Measurements from ENCODE around the gene IREB2. TPM values are rescaled to one million over a fixed set of nuclear protein-coding genes. Genes with fewer than 3 reads are reported as not detected.

IREB2 gene
- polyA plus RNA-seq, 3 donors, result 11.7 to 25.5 (median 16.7) TPM

GRCh38 chr15:78393137-78393536 is 44.9 kb upstream of the IREB2 start:
- Mint-ChIP-seq H3K36me3 (no peaks in the 10 kb centered on the region), H3K27ac (peak overlapping the region in 1 of 7 donors; percentile 29), H3K4me3 (no peak overlapping the region), H3K9me3 (peaks cover 0 to 5% (median 2%) of the 10 kb centered on the region in 7 donors), H3K27me3 (ENCODE audit: low read depth in 3 of 3) (no peaks in the 10 kb centered on the region), H3K4me1 (peaks cover 15% of the 10 kb centered on the region)
- DNase-seq, result no peak
- peaks cover 2 to 3% of the 10 kb centered on the region in 2 donors for H3K4me1 ChIP-seq (ENCODE audit: control insufficient read depth in 1 of 2, insufficient read depth in 2 of 2, low read length in 2 of 2)
- no peak overlapping the region for H2AFZ ChIP-seq (ENCODE audit: insufficient read depth, low read depth, low read length, poor library complexity, severe bottlenecking)
- no peak overlapping the region for H3K4me3 ChIP-seq (replicated peaks in 1 of 3; ENCODE audit: low read depth in 2 of 3, low read length in 3 of 3)
- H3K27ac ChIP-seq (ENCODE audit: low read depth in 1 of 2, low read length in 2 of 2), result no peak overlapping the region
- H3K27me3 ChIP-seq (ENCODE audit: control insufficient read depth in 2 of 2, insufficient read depth in 2 of 2, low read length in 2 of 2), result no peaks in the 10 kb centered on the region
- no peak for TF ChIP-seq CTCF (IDR thresholded peaks at IDR 0.05)
- no peaks in the 10 kb centered on the region for H3K79me2 ChIP-seq (ENCODE audit: insufficient read depth, low read length)
- H3K9me3 ChIP-seq (replicated peaks in 1 of 2; ENCODE audit: control insufficient read depth in 1 of 2, insufficient read depth in 1 of 2, low read length in 2 of 2), result no peaks in the 10 kb centered on the region
- H3K9ac ChIP-seq (ENCODE audit: insufficient read depth, low read length, poor library complexity, severe bottlenecking), result no peak overlapping the region
- no peak overlapping the region for H3K4me2 ChIP-seq (replicated peaks; ENCODE audit: extremely low read depth, low read length, poor library complexity, severe bottlenecking)
- no peaks in the 10 kb centered on the region for H4K20me1 ChIP-seq (ENCODE audit: insufficient read depth, low read length)
- intact Hi-C loops (cut with micrococcal nuclease), result no loop called here
- no peaks in the 10 kb centered on the region for H3K36me3 ChIP-seq (replicated peaks in 1 of 2; ENCODE audit: control insufficient read depth in 1 of 2, insufficient read depth in 2 of 2, low read length in 2 of 2)
- no CpG with 5 or more reads among the region's 1 CpG for WGBS (ENCODE audit: insufficient coverage)

DNA sequence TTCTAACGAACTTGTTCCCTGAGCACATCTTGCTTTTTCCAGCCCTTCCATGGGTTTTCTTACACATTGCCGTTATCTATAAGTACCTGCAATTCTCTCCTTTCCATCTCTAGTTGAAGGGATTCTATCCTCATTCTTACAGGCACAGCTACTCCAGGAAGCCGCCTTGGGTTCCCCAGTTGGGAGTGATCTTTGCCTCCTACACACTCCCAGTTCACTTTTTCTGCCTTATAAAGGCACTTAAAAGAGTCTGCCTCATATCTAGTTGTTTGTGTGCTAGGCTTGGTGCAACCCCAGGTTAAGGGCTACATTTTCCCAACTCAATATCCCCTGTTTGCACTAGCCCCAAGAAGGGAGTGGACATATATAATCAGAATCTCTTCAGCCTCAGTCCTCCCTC is 44.0 kb upstream of the IREB2 start:
- Mint-ChIP-seq H3K27me3 (ENCODE audit: low read depth in 3 of 3) (no peaks in the 10 kb centered on the region), H3K36me3 (no peaks in the 10 kb centered on the region), H3K9me3 (peaks cover 0 to 5% (median 2%) of the 10 kb centered on the region in 7 donors), H3K4me1 (peaks cover 24% of the 10 kb centered on the region), H3K4me3 (no peak overlapping the region), H3K27ac (peak overlapping the region in 1 of 7 donors; percentile 54)
- 100% methylated on average over 1 of the region's 3 CpGs for WGBS (ENCODE audit: insufficient coverage)
- no peak overlapping the region for H3K4me3 ChIP-seq (replicated peaks in 1 of 3; ENCODE audit: low read depth in 2 of 3, low read length in 3 of 3)
- peaks cover 11 to 12% of the 10 kb centered on the region in 2 donors for H3K4me1 ChIP-seq (ENCODE audit: control insufficient read depth in 1 of 2, insufficient read depth in 2 of 2, low read length in 2 of 2)
- H3K79me2 ChIP-seq (ENCODE audit: insufficient read depth, low read length), result no peaks in the 10 kb centered on the region
- no peak overlapping the region for H2AFZ ChIP-seq (ENCODE audit: insufficient read depth, low read depth, low read length, poor library complexity, severe bottlenecking)
- H3K27me3 ChIP-seq (ENCODE audit: control insufficient read depth in 2 of 2, insufficient read depth in 2 of 2, low read length in 2 of 2), result no peaks in the 10 kb centered on the region
- no peak overlapping the region for H3K4me2 ChIP-seq (replicated peaks; ENCODE audit: extremely low read depth, low read length, poor library complexity, severe bottlenecking)
- no peaks in the 10 kb centered on the region for H3K9me3 ChIP-seq (replicated peaks in 1 of 2; ENCODE audit: control insufficient read depth in 1 of 2, insufficient read depth in 1 of 2, low read length in 2 of 2)
- TF ChIP-seq CTCF (IDR thresholded peaks at IDR 0.05), result no peak
- intact Hi-C loops (cut with micrococcal nuclease), result no loop called here
- no peak for DNase-seq
- H3K27ac ChIP-seq (ENCODE audit: low read depth in 1 of 2, low read length in 2 of 2), result no peak overlapping the region
- H4K20me1 ChIP-seq (ENCODE audit: insufficient read depth, low read length), result no peaks in the 10 kb centered on the region
- H3K36me3 ChIP-seq (replicated peaks in 1 of 2; ENCODE audit: control insufficient read depth in 1 of 2, insufficient read depth in 2 of 2, low read length in 2 of 2), result no peaks in the 10 kb centered on the region
- H3K9ac ChIP-seq (ENCODE audit: insufficient read depth, low read length, poor library complexity, severe bottlenecking), result no peak overlapping the region

All from CD14-positive monocyte (primary cell).